Mesothelial cell of epicardium (in vitro differentiated cells): ENCODE results near the gene HDAC7. TPM values are rescaled to one million over a fixed set of nuclear protein-coding genes. Genes with fewer than 3 reads are reported as not detected.

Experiments
- DNase-seq, 2 experiments: peaks; one replicate each; pipeline ENCODE4 v3.0.0; 2021; ENCODE audit warnings: low spot score in 2 of 2; ENCODE audit not compliant: unreplicated experiment in 2 of 2
- H3K27ac Mint-ChIP-seq: 2 replicates; pipeline ENCODE4 v1.8.0; 2021; ENCODE audit warnings: mixed read lengths
- H3K27me3 Mint-ChIP-seq: 2 replicates; pipeline ENCODE4 v1.8.0; 2021; ENCODE audit warnings: low read depth, mixed read lengths
- H3K36me3 Mint-ChIP-seq: 2 replicates; pipeline ENCODE4 v1.8.0; 2021; ENCODE audit warnings: mixed read lengths
- H3K4me1 Mint-ChIP-seq: 2 replicates; pipeline ENCODE4 v1.8.0; 2021; ENCODE audit warnings: mixed read lengths
- H3K4me3 Mint-ChIP-seq: 2 replicates; pipeline ENCODE4 v1.8.0; 2021; ENCODE audit warnings: mild to moderate bottlenecking, moderate library complexity, mixed read lengths
- H3K9me3 Mint-ChIP-seq: 2 replicates; pipeline ENCODE4 v1.8.0; 2021; ENCODE audit warnings: mixed read lengths
- CTCF ChIP-seq: fragments of 200-600 bp; sonication (generic); IDR thresholded peaks from one replicate; pipeline ENCODE4 v1.5.0; 2021; ENCODE audit warnings: antibody characterized with exemption; ENCODE audit not compliant: unreplicated experiment
- total RNA-seq: library from RNA; stranded (reverse); gene quantifications from 3 replicates; pipeline ENCODE4 v1.2.1, GENCODE V29; 2021

The HDAC7 gene
- total RNA-seq, 1 donor from 2014 or later = 132 TPM

GRCh38 chr12:47860279-47860841 lies 40.7 kb upstream of the HDAC7 start:
- Mint-ChIP-seq H3K9me3 (no peaks in the 10 kb centered on the region), H3K4me3 (no peak overlapping the region), H3K27ac (no peak overlapping the region), H3K4me1 (no peaks in the 10 kb centered on the region), H3K27me3 (peaks cover 2% of the 10 kb centered on the region), H3K36me3 (no peaks in the 10 kb centered on the region)
- DNase-seq = no peak
- no peak for TF ChIP-seq CTCF

GRCh38 chr12:47858511-47859266 lies 39.0 kb upstream of the HDAC7 start:
- no peak for TF ChIP-seq CTCF
- H3K27me3 Mint-ChIP-seq = peaks cover 2% of the 10 kb centered on the region
- H3K36me3 Mint-ChIP-seq = no peaks in the 10 kb centered on the region
- no peaks in the 10 kb centered on the region for H3K4me1 Mint-ChIP-seq
- H3K27ac Mint-ChIP-seq = no peak overlapping the region
- no peaks in the 10 kb centered on the region for H3K9me3 Mint-ChIP-seq
- no peak for DNase-seq
- H3K4me3 Mint-ChIP-seq = no peak overlapping the region

- H3K9me3 Mint-ChIP-seq = no peaks in the 10 kb centered on the region
- H3K4me1 Mint-ChIP-seq = peaks cover 8% of the 10 kb centered on the region
- no peak for DNase-seq
- no peak overlapping the region for H3K4me3 Mint-ChIP-seq
- H3K36me3 Mint-ChIP-seq = no peaks in the 10 kb centered on the region
- peaks cover 2% of the 10 kb centered on the region for H3K27me3 Mint-ChIP-seq
- no peak overlapping the region for H3K27ac Mint-ChIP-seq
- TF ChIP-seq CTCF = no peak
Measured at GRCh38 chr12:47856721-47857575, 37.2 kb upstream of the HDAC7 start.

- no peak overlapping the region for H3K4me3 Mint-ChIP-seq
- no peaks in the 10 kb centered on the region for H3K9me3 Mint-ChIP-seq
- no peaks in the 10 kb centered on the region for H3K36me3 Mint-ChIP-seq
- peaks cover 2% of the 10 kb centered on the region for H3K27me3 Mint-ChIP-seq
- no peak for DNase-seq
- H3K27ac Mint-ChIP-seq = no peak overlapping the region
- peaks cover 15% of the 10 kb centered on the region for H3K4me1 Mint-ChIP-seq
- no peak for TF ChIP-seq CTCF
Measured at GRCh38 chr12:47856094-47856493, 36.4 kb upstream of the HDAC7 start.

- no peak overlapping the region for H3K27ac Mint-ChIP-seq
- H3K4me3 Mint-ChIP-seq = no peak overlapping the region
- peaks cover 2% of the 10 kb centered on the region for H3K27me3 Mint-ChIP-seq
- no peak for TF ChIP-seq CTCF
- no peaks in the 10 kb centered on the region for H3K36me3 Mint-ChIP-seq
- H3K9me3 Mint-ChIP-seq = no peaks in the 10 kb centered on the region
- H3K4me1 Mint-ChIP-seq = peaks cover 21% of the 10 kb centered on the region
- no peak for DNase-seq
Measured at GRCh38 chr12:47855502-47855901, 35.8 kb upstream of the HDAC7 start.
